ENCODE data around the gene MYADML2. TPM values are rescaled to one million over a fixed set of nuclear protein-coding genes. Genes with fewer than 3 reads are reported as not detected.

Gene MYADML2
- total RNA-seq, 2 experiments from 2014 or later, result not detected

DNA sequence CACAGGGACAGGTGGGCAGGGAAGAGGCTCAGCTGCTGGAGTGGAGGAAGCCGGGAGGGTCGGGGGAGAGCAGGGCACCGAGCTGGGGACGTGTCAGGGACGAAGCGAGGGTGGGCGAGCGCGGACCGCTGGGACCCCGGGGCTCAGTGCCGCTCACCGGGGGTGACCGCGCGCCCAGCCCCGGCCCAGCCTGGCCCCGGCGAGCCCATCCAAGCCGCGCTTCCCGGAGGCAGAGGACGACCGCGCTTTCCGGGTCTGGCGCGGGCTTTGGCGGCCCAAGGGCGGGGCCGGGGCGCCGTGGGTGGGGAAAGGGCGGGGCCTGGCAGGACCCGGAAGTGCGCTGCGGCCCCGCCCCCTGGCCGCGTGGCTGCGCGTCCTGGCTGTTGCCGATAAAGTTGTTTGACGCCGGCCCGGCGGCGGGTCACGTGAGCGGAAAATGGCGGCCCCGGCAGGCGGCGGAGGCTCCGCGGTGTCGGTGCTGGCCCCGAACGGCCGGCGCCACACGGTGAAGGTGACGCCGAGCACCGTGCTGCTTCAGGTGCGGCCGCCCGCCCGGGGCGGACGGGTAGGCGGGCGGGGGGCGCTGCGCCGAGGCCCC is 30.3 kb upstream of the MYADML2 start, which contains the start of gene ASPSCR1:
Gene ASPSCR1, plus strand, starts transcription at position 419 of the 598 bp plus-strand sequence. Its CDS starts 18 bp downstream, at position 437.
- peak within 1 kb of the TSS; percentile 99 for H3K27ac Mint-ChIP-seq
- H3K36me3 Mint-ChIP-seq (ENCODE audit: low read depth), result peaks cover 5% of the 10 kb centered on the region
- H3K4me3 Mint-ChIP-seq, result peak within 1 kb of the TSS; percentile 96
- TF ChIP-seq, protein P1, sequence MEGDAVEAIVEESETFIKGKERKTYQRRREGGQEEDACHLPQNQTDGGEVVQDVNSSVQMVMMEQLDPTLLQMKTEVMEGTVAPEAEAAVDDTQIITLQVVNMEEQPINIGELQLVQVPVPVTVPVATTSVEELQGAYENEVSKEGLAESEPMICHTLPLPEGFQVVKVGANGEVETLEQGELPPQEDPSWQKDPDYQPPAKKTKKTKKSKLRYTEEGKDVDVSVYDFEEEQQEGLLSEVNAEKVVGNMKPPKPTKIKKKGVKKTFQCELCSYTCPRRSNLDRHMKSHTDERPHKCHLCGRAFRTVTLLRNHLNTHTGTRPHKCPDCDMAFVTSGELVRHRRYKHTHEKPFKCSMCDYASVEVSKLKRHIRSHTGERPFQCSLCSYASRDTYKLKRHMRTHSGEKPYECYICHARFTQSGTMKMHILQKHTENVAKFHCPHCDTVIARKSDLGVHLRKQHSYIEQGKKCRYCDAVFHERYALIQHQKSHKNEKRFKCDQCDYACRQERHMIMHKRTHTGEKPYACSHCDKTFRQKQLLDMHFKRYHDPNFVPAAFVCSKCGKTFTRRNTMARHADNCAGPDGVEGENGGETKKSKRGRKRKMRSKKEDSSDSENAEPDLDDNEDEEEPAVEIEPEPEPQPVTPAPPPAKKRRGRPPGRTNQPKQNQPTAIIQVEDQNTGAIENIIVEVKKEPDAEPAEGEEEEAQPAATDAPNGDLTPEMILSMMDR (IDR thresholded peaks at IDR 0.05), result no peak
- peaks cover 1% of the 10 kb centered on the region for H3K9me3 Mint-ChIP-seq
- ChIA-PET POLR2A (interaction anchor here (1.1 to 2.3 kb wide), 4 partner anchors 10 to 50 kb away, joined by 3 to 22 read pairs (median 3); partner anchors contain the start of gene MAFG), CTCF (interaction anchor here (1.5 to 3.2 kb wide), 2 partner anchors 17 to 53 kb away, joined by 4 to 12 read pairs; no protein-coding TSS in a partner anchor)
- ATAC-seq, result peak; percentile 90
- intact Hi-C loops (cut with micrococcal nuclease), result no loop called here
- peak; percentile 92 for DNase-seq
- no peaks in the 10 kb centered on the region for H3K27me3 Mint-ChIP-seq
- H3K4me1 Mint-ChIP-seq (ENCODE audit: low read depth), result peaks cover 18% of the 10 kb centered on the region

DNA sequence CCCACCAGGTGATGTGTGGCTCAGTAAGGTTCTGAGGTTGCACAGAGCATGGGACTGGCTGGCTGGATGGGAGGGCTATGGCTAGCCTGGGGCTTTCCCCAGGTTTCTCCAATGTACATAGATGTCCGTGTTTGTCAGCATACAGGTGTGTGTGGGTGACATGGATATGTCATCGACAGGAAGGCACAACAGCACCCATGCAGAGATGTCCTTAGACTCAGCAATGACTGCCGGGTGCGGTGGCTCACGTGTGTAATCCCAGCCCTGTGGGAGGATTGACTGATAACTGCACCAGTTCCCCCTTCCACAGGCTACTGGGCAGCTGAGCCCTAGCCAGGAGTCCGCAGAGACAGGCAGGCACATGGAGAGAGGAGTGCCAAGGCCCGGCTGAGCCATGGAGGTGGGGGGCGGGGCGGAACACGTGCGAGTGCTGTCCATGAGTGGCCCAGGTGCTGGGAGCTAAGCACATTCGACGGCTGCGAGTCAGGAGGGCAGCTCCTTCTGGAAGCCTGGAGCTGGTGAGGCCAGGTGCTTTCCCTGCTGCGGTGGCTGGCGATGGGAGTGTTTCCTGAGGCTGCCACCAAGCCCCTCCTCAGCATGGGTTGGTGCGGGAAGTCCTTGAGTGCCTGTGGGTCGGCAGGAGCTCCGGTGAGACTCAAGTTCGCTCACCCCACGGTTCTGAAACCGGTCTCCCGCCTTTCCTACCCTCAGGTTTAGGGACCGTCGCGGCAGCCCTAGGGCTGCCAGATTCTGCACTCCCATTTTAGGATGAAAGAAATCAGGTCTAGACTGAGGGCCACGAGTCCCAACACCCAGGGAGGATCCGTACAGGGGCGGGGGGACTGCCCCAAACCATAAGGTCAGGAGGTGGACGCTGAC is 29.5 kb upstream of the MYADML2 start:
- intact Hi-C loops (cut with micrococcal nuclease), result no loop called here
- Mint-ChIP-seq H3K4me1 (ENCODE audit: low read depth) (peaks cover 17% of the 10 kb centered on the region), H3K36me3 (ENCODE audit: low read depth) (peaks cover 5% of the 10 kb centered on the region), H3K27ac (peak overlapping the region; percentile 99), H3K27me3 (no peaks in the 10 kb centered on the region), H3K4me3 (peak overlapping the region; percentile 96), H3K9me3 (peaks cover 1% of the 10 kb centered on the region)
- DNase-seq, result peak; percentile 56
- TF ChIP-seq, protein P1 (IDR thresholded peaks at IDR 0.05), result no peak
- ChIA-PET POLR2A (interaction anchor here (1.1 to 2.3 kb wide), 4 partner anchors 9 to 49 kb away, joined by 3 to 22 read pairs (median 4); partner anchors contain the start of genes MAFG and NOTUM), CTCF (interaction anchor here (1.5 to 3.2 kb wide), 2 partner anchors 17 to 54 kb away, joined by 4 to 12 read pairs; no protein-coding TSS in a partner anchor)
- peak; percentile 12 for ATAC-seq

DNA sequence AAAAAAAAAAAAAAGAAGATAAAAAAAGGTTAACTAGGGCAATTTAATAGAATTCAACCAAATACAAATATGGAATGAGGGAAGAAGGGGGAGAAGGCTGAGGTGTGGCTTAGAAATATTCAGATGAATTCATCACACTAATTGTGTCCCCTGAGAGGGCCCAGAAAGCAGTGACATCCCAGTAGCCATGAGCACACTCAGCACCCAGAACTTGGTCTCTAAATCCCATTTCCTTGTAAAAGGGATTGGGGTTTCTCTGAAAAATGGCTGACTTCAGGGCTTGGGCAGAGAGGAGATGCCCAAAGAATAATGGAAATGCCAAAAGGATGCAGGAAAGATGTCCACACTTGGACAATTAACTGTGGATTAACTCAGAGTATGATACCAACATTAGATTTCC is 26.4 kb upstream of the MYADML2 start:
- ATAC-seq (no peak), DNase-seq (no peak)
- H3K36me3 Mint-ChIP-seq (ENCODE audit: low read depth), result no peaks in the 10 kb centered on the region
- CTCF ChIA-PET, result interaction anchor here (1.4 kb wide), 1 partner anchor 14 kb away, joined by 7 read pairs; no protein-coding TSS in a partner anchor
- H3K27me3 Mint-ChIP-seq, result no peaks in the 10 kb centered on the region
- POLR2A ChIA-PET, result no interaction called here
- H3K4me3 Mint-ChIP-seq, result no peak overlapping the region
- H3K27ac Mint-ChIP-seq, result no peak overlapping the region
- TF ChIP-seq, protein P1 (IDR thresholded peaks at IDR 0.05), result no peak
- H3K4me1 Mint-ChIP-seq (ENCODE audit: low read depth), result peaks cover 14% of the 10 kb centered on the region
- intact Hi-C loops (cut with micrococcal nuclease), result no loop called here
- peaks cover 1% of the 10 kb centered on the region for H3K9me3 Mint-ChIP-seq

DNA sequence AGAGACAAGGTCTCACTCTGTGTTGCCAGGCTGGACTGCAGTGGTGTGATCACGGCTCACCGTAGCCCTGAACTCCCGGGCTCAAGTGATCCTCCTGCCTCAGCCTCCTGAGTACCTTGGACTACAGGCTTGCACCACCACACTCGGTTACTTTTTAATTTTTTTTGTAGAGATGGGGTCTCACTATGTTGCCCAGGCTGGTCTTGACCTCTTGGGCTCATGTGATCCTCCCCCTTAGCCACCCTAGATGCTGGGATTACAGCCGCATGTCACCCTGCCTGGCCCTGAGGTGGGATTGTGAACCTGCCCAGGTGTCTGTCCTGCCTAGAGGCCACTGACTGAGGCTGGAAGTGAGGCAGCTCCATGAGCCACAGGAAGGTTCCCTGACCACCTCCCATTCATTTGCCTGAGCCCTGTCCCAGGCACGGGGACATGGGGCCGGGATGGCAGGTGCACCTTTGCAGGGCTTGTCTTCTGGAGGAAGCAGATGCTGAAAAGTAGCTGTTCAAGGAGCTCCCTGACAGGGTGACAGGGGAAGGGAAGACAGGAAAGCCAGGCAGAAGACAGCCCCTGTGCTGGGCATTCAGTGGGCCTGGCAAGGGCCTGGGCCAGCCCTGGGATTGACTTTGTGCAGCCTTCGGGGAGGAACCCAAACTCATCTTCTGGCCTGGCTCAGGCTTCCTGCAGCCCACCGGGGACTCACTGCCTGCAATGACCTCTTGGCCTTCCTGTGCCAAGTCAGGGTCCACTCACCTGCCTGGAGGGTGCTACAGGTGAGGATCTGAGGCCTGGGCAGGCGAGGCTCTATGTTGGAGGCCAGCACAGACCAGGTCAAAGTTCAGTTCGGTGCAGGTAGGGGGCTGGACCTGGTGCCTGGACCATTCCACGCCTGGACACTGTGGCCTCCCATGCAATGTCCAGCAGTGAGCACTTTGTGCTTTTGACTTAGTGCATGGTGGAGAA is 22.1 kb upstream of the MYADML2 start:
- ChIA-PET POLR2A (interaction anchor here (0.9 to 3.2 kb wide), 3 partner anchors 8 to 52 kb away, joined by 3 to 22 read pairs (median 3); partner anchors contain the start of genes ASPSCR1 and MAFG), CTCF (interaction anchor here (0.8 to 2.4 kb wide), 2 partner anchors 10 to 51 kb away, joined by 3 to 9 read pairs; no protein-coding TSS in a partner anchor)
- no peaks in the 10 kb centered on the region for H3K36me3 Mint-ChIP-seq (ENCODE audit: low read depth)
- no peak for ATAC-seq
- no peak overlapping the region for H3K4me3 Mint-ChIP-seq
- no peaks in the 10 kb centered on the region for H3K9me3 Mint-ChIP-seq
- peak overlapping the region; percentile 38 for H3K27ac Mint-ChIP-seq
- peaks cover 13% of the 10 kb centered on the region for H3K4me1 Mint-ChIP-seq (ENCODE audit: low read depth)
- intact Hi-C loops (cut with micrococcal nuclease), result no loop called here
- DNase-seq, result no peak
- H3K27me3 Mint-ChIP-seq, result no peaks in the 10 kb centered on the region
- TF ChIP-seq, protein P1 (IDR thresholded peaks at IDR 0.05), result no peak

Measured in activated CD8-positive, alpha-beta T cell treated with anti-CD3 and anti-CD28 coated beads for 36 hours (primary cell).